ENCODE data around the gene CSNK2B.

DNA sequence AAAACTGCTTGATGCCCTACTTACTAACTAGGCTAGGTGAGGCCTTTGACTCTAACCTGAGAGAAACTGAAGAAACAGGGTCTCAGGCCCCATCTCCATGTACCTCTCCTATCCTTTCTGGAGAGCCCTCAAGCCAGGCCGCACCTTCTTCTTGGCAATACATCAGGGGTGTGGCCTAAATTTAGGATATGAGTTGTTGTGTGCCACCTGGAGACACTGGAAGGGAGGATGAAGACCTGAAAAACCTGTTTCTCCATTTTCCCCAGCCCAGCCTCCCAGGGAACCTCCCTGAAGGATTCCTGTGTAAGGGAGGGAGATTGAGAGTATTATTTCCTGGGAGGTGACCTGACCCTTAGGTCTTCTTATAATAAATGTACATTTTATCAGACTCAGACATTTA, 52.4 kb downstream of the CSNK2B start:
- TF ChIP-seq POLR2A (IDR thresholded peaks at IDR 0.05; ENCODE audit: low read depth, low read length) = no peak
- no peak for TF ChIP-seq TAF1 (IDR thresholded peaks at IDR 0.05; ENCODE audit: borderline replicate concordance, low read depth, low read length)
- TF ChIP-seq POLR2AphosphoS5 (IDR thresholded peaks at IDR 0.05; ENCODE audit: low read depth, low read length) = no peak

All from GM12892 (cell line).